Subcutaneous adipose tissue (tissue), 4 donors: ENCODE measurements around the gene MTTP. TPM values are rescaled to one million over a fixed set of nuclear protein-coding genes. Genes with fewer than 3 reads are reported as not detected.

Source experiments
- total RNA-seq, 4 donors: library from RNA; depleted of rRNA; stranded (reverse); fragments of >200 nt; gene quantifications; one replicate each; pipeline ENCODE4 v1.1.0, GENCODE V29; 2016
- TF ChIP-seq, protein P1 (sequence below): fragments of 450-650 bp; IDR thresholded peaks from one replicate; pipeline ENCODE4 v1.5.1; 2016; ENCODE audit warnings: low read depth, mild to moderate bottlenecking, control low read depth, antibody characterized with exemption, moderate library complexity

The MTTP gene
- total RNA-seq, 4 donors from 2014 or later, result 0.38 to 1.3 (median 1.0) TPM; not detected in 1

DNA sequence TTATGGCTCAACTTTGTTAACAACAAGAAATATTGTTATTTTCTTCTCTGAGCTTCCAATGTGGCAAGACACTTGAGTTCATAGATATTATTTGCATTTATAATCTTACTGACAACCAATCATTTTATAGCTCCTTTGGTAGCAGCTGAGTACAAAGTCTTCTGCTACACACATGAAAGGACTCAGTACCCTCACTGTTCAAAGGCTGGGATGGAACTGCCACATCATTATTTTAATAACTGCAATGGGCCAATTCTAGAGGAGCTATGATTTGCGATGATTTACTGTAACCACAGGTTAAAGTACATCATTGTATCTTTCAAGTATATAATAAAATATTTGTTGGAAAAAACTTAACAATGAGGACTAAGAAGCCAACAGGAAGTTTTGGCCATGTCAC lies 10.9 kb downstream of the MTTP start:
- TF ChIP-seq, protein P1, sequence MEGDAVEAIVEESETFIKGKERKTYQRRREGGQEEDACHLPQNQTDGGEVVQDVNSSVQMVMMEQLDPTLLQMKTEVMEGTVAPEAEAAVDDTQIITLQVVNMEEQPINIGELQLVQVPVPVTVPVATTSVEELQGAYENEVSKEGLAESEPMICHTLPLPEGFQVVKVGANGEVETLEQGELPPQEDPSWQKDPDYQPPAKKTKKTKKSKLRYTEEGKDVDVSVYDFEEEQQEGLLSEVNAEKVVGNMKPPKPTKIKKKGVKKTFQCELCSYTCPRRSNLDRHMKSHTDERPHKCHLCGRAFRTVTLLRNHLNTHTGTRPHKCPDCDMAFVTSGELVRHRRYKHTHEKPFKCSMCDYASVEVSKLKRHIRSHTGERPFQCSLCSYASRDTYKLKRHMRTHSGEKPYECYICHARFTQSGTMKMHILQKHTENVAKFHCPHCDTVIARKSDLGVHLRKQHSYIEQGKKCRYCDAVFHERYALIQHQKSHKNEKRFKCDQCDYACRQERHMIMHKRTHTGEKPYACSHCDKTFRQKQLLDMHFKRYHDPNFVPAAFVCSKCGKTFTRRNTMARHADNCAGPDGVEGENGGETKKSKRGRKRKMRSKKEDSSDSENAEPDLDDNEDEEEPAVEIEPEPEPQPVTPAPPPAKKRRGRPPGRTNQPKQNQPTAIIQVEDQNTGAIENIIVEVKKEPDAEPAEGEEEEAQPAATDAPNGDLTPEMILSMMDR, result no peak

DNA sequence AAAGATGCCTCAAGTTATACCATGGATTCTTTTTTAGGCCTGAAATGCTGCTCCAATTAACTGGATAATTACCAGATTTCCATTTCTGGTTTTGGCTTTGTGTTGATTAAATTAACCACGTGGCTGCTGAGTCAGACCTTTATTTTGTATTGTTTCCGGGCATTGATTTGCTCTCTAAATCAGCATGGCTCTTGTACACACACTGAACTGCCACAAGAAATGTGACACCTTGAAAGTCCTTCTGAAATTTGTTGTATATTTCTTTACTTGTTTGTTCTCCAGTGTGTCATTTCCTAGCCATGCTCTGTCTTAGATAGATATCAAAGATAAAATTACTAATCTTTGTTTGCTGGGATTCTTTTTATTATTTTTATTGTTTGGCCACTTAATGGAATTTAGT lies 11.7 kb downstream of the MTTP start:
- TF ChIP-seq, protein P1, result no peak

DNA sequence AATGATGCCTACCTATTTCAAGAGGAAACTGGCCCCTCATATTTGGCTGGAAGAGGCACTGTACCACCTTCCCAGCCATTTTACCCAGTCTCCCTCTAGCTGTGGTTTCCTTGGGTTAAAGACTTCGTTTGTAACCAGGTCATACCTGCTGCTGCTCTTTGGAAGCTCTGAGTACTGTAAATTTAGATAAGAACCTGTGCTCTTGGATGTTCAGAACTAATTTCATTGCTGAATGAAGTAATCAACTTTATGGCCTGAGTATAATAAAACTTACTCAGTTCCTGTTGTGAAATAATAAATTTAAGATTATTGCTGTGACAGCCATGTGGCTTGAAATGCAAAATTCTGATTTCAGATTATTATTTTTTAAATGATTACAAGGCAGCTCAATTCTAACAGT lies 12.2 kb downstream of the MTTP start:
- TF ChIP-seq, protein P1, result no peak

DNA sequence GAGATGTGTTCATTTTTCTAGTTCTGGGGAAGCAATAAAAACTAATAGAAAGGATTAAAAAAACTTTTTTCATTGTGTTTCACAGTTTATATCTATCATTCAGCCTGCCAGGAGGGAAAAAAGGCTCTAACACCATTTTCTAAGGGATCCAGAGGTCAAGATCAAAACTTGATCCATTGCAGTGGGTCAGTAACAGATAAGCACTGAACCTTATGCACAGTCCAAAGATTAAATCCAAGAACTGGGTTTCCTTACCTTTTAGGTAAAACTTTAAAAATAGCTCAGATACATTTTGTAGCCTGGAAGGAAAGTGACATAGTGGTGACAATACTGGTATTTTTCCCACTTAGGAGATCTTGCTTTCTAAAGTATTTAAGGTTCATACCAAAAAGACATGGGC lies 12.7 kb downstream of the MTTP start:
- TF ChIP-seq, protein P1, result no peak

DNA sequence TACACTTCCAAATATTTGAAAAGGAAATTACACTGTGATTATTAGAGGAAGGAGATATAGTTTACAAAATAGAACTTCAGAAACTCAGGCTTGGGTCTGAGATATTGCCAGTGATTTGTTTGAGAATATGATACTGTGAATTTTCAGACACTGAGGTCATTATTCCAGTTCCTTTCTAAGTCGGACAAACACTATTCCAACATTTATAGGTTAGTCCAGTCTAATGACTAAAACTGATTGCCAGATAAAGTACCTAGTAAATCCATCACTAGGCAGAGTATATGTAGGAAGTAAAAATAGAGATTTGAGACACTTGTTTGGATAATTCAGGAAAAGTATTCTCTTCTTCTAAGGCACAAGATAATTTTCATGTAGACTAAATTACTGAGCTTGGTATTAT lies 13.2 kb downstream of the MTTP start:
- TF ChIP-seq, protein P1, result no peak

DNA sequence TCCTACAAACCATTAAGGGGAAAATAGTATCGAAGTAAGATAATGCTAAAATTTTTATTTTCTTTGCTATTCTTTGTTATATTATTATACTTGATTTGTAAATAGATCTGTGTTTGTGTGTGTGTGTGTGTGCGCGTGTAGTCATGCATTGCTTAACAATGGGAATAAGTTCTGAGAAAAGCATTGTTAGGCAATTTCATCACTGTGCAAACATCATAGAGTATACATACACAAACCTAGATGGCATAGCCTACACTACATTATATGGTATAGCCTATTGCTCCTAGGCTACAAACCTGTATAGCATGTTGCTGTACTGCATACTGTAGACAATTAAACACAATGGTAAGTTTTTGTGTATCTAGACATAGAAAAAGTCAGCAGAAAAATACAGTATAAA lies 17.1 kb downstream of the MTTP start:
- TF ChIP-seq, protein P1, result no peak

DNA sequence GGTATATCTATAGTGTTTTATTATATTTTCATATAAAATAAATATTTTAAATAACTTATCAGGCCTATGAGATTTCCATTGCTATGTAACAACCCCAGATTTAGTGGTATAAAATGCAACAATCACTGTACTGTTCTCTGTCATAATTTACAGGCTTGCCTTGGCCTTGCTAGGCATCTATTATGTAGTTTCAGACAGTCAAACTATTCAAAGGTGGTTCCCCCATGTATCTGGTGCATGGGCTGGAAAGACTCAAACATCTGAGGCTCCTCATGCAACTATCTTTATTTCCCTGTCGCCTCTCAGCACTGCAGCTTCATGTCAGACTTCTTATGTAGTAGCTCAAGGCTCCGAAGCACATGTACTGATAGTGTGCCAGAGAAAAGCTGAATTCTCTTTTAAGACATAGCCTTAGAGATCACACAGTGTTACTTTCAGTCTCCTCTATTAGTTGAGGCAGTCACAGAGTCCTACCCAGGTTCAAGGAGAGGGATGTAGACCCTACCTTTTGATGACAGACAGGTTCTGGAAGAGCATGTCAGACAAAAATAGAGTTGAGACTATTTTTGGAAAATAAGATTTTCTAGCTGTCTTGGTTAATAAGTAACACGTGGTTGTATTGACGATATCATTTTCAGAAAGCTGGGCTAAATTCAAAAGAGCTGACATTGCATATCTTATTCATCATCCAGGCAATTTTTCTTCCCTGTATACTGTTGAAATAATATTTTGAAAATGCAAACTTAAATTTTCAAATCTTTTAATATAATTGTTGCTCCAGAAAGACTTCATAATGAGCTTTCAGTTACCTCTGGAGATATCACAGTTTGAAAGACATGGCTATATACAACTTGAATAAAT lies 19.4 kb downstream of the MTTP start:
- TF ChIP-seq, protein P1, result no peak
